NCI-H748 treated with DMSO at 0.1 percent for 48 hours (cell line): ENCODE measurements around the gene JAG1.
A peak's percentile ranks its signal among the peaks of the same experiment; 100 is the strongest.
"Not testable (repeated sequence)": the region's sequence is repeated elsewhere in the genome, so short reads cannot be mapped to it uniquely, and the experiment has no call there.

Experiments used
- DNase-seq: peaks from one replicate; lab custom pipeline; 2025; lab: John Stamatoyannopoulos, UW

The JAG1 gene

DNA sequence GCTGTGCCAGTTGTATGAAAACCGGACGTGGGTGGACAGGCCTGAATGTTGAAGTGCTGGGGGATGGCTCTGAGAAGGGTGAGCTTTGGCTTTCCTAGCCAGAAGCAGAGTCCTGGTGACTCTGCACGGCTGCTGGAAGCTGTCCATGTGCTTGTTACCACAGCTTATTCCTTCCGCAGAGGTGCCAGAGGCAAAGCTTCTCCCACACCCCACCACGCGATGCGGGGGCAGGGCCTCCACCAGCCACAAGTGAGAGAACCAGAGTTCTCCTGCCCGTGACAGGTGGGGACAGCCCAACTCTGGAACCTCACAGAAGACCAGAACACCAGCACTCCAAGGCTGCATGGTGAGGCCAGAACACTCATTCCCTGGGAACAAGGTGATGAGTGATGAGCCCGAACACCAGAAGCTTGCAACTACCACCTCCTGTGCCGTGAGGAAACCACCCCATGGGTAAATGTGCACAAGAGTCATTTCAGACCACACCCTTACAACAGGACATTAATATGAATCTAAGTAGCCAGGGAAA is 36.7 kb downstream of the JAG1 start:
- DNase-seq: no peak

DNA sequence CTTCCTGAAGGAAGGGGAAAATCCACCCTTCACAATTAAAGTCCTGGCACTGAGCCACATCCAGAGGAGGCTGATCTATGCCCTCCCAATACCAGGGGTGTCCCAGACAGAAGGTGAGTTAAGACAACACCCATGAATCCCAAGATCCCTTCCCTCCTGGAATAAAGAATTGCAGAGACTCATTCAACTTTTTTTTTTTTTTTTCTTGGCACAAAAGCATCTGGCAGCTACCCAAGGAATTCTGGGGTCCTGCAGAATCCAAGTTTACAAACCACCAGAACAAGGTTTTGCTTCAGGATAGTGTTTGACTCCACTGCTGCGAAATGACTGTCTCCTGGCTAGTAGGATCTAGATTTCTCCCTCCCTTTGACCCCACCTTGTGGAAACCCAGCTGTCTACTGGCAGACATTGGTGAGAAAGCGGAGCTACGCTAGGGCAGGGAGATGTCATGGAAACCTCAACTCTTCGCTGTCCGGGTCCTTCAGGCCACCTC is 37.4 kb downstream of the JAG1 start:
- no peak for DNase-seq

DNA sequence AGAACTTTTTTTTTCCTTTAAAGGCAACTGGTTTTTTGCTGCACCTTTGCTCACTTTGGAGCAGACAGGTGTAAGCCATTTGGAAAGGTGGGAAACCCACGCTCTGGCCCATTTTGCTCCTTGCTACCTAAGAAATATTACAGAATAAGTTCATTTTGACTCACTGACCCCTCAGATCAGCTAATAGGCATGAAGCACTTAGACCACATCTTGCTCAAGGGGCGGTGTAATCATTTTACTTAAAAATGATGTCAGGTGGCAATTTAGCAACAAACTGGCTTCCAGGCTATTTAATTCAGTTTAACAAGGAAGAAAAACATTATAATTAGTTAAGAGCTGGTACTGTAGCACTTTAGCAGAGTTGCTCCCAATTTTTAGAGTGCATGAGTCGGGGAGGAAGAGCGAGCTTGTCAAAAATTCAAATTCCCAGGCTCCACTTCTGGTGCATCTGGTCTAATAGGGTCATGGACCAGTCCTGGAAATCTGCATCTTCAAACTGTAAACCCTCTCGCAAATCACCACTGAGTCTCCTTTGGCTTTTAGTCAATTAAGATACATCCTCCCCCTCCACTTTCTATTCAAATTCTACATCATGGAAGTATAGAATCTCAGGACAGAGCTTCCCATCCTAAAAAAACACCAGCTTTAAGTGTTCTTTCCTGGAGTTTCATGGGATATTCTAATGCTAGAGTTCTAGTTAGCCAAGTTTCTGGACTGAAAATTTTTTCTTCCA is 38.2 kb downstream of the JAG1 start:
- DNase-seq: no peak

DNA sequence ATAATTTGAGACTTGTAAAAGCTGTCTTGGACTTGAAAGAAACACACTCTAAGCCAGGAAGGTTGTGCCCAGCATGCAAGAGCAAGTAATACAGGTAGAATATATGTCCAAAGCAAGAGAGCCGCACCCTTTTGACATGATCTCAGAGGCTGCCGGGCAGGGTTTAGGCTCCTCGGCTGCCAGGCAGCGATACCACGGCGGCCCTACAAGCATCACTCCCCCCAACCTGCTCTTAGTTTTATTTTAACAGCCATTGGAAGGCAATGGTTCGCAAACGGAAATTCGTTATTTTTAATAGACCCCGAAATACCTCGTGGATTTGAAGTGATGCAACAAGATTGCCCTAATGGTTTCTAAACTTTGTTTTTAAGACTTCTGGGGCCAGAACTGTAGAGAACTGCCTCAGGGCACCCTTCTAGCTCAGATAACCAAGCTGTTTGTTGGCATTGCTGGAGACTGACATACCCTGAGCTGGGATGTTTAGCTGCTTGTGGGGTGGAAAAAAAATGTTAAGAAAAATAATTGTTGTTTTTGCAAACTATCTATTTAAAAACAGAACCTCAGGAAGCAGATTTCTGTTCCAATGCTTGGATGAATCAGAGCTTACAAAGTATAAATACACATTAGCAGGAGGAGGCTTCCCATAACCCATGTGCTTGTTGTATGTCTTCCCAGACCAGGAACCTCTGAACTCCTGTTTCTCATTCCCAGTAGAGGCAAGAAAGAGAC is 39.0 kb downstream of the JAG1 start:
- no peak for DNase-seq

DNA sequence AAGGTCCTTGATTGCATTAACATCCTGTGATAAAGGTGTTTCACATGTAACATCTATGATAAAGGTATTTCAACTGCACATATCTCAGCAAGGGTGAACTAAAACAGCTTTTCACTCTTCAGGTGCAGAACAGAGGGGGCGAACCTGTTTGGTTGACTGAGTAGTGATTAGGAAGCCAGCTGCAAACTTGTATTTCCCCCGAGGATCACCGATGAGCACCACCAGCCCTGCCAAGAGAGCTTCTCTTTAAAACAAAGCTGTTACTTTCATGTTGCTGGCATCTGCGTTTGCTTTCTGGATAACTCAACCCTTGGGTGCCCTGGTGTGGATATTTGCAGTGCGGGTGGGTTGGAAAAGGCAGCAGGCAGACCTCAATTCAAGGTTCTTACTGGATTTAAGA is 39.6 kb downstream of the JAG1 start:
- DNase-seq: no peak

DNA sequence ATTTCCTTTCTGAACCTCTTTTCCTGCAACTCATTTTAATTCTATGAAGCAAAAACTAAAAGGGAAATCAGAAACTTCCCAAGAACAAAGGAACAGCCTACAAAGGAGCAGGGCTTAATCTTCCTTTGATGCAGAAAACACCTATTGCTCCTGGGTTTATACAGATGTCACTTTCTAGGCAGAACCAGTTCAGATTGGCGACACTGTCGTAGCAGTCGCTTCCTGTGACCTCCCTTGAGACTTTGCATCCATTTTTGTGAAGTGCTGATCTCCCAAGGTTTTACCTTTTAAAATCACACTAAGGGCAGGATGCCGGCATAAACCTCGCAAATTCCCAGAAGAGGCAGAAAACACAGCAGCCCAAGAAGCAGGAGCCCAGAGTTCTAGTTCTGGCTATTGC is 40.1 kb downstream of the JAG1 start:
- no peak for DNase-seq

DNA sequence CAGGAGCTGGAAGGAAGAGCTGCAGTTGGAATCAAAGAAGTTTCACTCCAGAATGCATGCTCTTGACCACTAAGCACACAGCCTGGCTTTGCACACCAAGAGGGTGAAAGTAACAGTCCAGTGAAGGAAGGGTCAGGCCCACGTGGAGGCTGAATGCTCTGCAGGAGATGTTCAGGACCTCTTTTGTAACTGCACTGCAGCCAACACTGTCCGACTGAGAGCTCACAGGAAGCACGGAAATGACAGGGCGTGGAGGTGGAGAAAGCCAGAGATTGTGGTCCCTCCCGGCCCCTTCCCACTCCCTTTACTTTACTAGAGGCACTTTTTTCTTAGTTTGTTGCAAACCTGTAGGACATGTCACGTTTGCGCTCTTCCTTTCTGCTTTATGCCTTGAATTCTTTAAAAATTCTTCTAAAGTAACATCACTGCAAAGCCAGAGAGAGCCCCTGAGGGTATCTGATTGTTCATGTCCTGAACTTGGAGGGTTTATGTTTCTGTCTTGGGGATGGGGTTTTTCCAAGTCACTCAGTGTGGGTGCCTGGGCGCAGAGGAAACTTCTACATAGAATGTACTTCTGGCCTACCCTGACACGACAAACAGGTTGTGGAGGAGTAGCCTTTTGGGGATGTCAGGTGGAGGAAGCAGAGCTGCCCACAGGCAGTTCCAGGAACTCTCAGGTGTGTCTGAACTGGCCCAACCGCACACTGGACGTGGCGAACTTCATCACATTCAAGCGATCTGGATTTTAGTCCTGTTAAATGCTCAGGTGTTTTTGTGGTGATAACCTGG is 40.9 kb downstream of the JAG1 start:
- DNase-seq: no peak

DNA sequence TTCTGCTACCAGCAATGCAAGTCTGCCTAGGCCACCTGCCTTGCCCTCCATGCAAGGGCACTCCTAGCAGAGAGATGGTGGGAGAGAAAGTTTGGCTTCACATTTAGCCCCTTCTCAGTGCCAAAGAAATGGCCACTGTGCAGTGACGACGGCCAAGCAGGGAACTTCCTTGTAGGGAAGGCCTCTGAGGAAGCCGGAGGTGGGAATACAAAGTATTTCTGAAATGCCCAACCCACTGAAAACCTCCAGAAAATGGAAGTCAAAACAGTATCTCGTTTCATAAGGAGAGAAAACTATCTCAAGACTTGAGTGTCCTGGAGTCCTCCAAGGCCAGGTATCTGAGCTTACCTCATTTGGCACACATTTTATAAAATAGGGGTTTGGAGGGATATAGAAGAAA is 42.7 kb downstream of the JAG1 start:
- DNase-seq: no peak

DNA sequence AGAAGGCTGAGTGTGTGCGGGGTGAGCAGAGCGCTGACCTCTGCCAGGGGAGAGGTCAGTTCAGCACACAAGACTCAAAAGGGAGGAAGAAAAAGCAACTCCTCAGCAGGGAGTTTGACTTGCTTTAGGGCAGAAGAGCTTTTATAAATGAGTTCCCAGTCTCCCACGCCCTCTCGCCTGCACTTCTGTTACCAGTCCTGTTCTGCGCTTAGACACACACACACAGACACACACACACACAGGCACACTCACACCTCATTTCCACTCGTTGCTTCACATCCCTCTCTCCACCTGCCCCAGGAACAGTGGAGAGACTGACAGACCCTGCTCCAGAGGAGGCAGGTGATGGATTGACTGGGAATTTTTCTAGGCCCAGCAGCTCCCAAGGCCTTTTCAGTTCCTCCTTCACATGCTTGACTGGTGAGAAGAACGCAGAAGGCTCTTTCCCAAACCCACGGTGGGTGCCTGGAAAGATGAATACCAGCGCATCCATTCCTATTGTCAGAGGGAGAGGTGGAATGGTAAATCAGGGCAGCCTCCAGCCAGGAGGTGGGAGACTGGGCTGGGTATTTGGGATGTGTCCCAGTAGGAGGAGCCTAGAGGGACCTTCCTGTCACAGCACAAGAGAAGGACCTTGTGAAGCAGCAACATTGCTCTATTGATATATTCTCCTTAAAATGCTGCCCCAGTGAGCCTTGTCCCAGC is 43.7 kb downstream of the JAG1 start:
- no peak for DNase-seq

DNA sequence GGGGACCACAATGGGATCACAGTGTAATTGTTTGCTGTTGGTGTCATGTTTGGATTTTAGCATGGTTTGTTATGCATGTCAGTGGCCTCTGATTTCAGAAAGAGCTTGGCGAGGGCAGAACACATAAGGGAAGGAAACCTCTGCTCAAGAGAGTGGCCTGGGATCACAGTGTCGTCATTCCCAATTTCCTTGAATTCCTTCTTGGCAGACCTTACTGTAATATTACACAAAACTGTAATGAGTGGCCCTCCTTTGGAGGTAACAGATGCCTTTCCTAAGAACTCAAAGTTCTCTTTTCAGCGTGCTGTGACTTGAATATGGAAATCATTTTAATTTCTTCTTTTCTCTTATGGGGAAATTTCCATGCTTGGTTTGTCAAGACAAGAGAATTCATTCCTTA is 46.9 kb downstream of the JAG1 start:
- no peak for DNase-seq

DNA sequence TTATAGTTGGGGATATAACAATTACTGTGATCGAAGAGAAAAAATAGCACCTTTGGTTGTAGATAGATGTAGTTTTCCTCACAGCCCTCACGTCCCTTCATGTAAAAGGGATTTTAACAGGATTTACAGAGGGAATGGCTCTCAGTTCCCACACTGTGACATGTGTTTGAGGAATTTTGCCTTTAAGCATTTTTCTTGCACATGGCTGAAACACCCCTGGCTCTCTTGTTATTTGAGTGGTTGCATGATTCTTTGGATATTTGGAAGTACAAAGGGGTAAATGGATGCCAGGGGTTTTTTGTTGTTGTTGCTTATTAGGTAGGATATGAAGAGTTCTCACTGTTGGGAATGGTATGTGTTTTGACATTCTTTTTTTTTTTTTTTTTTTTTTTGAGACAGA is 48.2 kb downstream of the JAG1 start:
- no peak for DNase-seq

DNA sequence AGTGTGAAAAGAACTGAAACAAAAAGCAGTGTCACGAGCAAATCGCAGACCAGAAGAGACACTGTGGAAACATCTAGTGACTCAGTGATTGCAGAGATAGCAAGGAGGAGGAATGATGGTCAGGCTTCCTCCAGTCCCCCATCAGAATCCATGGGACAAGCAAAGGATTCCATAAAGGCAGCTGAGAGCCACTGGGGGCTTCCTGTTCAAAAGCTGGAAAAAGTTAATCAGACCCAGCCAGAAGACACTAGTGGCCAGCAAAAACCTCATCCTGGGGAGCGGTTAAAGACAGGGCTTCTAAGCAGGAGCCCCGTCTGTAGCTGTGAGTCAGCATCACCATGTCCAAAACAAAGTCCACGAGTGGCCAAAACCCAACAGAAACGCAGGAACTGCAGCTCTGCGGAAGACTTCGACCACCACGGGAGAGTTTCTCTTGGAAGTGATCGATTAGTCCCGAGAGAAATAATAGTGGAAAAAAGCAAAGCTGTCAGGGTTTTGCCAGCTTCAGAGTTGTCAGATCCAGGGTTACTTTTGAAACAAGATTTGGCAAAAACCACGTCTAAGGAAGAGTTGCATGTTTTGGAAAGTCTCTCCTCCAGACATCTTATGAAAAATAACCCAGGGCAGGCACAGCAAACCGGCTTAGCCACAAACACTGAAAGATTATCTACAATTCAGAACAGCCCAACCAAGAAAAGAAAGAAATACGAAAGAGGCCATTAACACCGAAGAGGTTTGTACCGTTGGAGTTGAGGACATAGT is 51.0 kb downstream of the JAG1 start:
- DNase-seq: no peak

DNA sequence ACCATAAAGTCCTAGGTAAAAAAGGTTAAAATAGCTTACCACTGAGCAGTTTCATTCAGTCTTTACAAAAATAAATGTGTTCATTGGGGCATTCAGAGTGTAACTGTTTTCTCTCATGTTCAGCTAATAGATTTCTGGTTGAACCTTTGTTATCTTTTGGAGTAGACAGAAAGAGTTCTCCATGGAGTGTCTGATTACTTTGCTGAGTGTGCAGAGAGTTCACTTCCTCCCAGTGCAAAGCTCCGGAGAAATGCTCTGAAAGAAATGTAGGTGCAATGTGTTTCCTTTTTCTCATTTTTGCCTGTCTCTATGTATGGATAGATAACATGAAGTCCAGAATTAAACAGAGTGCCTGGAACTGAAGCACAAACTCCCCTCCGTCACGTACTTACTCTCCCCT is 52.6 kb downstream of the JAG1 start:
- DNase-seq: no peak

DNA sequence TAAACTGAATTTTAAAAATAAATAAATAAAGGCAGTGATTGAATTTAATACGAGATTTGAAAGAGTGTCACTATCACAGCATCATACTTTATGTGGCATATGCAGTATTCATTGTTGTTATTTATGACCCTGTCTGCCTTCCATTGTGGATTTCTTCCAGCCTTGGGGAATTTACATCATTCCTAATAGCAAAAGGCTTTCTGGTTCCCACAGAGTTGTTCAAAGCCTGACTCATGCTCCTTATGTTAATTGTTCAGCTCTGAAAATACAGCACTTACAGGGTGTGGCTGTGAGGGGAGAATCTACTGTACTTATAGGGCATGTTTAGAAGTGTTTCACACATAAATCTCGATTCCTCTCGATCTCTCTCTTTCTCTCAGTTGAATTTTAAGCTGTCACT is 54.4 kb downstream of the JAG1 start:
- DNase-seq: peak; percentile 18

DNA sequence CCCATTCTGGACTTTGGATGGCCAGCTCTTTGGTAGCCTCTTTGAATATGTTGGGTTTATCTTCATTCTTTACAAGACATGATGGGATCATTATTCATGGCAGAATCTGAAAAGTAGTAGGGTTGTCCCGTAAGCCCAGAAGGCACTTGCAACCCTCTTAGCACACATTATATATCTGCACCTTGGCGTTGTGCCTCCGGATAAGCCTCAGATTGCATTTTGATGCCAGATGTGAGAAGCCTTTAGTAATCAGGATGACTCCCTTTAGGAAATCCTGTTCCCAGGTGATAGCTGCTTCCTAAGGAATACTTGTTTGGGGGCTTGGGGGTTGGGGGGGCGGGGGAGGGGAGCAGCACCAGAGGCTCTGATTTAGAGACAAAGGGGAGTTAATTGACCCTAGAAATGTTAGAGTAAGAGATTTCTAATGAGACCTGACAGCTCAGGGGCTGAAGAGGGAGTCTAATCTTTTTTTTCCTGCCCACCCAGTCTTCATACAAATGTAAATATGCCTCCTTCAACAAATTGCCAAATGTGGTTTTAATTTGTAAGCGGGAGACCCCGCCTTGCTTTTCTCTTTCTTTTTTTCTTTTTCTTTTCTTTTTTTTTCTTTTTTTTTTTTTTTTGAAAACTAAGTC is 55.1 kb downstream of the JAG1 start:
- no peak for DNase-seq

DNA sequence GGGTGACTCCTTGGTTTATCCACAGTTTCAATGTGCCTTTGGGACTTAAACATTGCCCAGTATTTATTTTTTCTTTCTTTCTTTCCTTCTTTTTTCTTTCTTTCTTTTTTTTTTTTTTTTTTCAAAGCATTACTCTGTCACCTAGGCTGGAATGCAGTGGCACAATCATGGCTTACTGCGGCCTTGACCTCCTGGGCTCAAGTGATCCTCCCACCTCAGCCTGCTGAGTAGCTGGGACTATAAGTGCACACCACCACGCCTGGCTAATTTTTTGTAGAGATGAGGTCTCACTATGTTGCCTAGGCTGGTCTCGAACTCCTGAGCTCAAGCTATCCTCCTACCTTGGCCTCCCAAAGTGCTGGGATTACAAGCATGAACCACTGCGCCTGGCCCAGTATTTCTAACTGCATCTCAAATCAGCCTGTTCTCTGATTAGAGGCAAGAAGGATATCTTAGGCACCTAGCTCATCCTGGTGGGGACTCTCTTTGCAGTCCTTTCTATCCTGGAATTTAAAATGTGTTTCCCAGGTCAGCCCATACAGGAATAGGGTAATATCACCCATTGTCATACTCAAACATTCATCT is 56.2 kb downstream of the JAG1 start:
- DNase-seq: not testable (repeated sequence)

DNA sequence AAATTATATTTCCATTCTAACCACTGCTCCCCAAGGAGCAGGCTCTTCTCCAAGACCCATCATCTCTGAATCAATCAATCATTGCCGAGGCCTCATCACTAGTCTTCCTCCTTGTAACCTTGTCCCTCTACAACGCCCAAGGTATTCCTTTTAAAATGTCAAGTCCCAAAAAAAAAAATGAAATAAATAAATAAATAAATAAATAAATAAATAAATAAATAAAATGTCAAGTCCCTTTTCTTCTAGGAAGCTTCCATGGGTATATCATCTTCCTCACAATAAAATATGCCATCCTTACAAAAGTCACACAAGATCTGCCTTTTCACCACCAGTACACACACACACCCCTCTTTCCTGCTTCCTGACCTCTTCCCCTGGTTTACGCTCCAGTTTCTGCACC is 57.6 kb downstream of the JAG1 start:
- no peak for DNase-seq

DNA sequence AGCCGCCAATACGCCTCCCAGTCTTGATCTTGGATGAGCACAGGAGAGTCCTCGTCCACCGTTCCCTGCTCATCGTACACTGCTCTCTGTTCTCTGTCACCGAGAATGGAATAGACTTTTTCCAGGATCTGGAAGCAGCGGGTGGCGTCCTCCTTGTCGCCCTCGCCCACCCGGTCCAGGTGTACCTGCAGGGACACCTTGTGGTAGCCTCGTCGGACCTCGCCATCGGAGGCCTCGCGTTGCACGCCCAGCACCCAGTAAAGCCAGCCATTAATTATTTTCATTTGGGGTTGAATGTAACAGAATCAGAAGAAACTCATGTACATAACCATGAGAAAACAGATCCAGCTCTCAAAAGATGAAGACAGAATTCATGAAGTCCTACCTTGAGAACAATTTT is 59.9 kb downstream of the JAG1 start:
- DNase-seq: no peak

DNA sequence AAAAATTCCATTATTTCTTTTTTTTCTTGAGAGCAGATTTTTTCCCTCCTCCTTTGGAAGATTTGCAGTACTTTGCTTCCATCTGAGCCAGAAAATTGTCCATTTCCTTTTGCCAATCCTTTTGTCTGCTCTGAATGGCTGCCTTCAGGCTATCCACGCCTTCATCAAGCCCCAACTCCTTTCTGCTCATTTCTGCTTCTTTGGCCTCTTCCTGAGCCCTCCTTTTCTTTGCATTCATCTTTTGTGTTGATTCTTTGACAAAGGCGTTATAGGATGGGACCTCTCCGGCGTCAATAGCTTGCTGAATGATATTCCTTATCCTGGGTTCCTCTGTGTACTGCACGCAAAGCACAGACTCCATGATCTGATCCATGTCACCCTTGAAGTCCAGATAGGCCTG is 60.4 kb downstream of the JAG1 start:
- not testable (repeated sequence) for DNase-seq

DNA sequence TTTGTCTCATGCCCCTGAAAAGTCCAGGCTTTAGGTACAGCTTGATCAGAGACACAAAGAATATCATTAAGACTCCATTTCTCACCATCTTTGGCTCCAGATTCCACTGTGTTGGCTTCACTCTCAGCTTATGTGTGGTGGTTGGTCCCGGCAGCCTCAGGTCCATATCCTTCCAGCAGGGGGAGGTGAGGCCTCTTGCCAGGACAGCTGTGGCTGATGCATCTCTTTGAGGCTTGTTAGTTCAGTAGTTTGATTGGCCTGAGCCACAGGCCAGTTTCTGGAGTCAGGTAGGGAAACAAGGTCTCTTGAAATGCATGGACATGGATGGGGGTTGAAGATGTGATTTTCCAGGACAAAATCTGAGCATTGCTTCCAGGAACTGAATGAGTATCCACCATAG is 62.4 kb downstream of the JAG1 start:
- DNase-seq: peak; percentile 30
